T-helper 2 cell treated with Interferon-gamma antibody and Interleukin-4, amounts not matched to agents 100 ng/mL and 5 ng/mL, for 36 hours (primary cell): ENCODE measurements around the gene CGA. TPM values are rescaled to one million over a fixed set of nuclear protein-coding genes. Genes with fewer than 3 reads are reported as not detected.

Source experiments
- total RNA-seq: library from RNA; stranded (reverse); gene quantifications from 2 replicates; pipeline ENCODE4 v1.2.3, GENCODE V29; 2022

Gene CGA
- total RNA-seq, 1 donor from 2014 or later, result not detected

Other genes starting within 250 kb of the CGA start
- gene HTR1E, start 157.6 kb downstream of the CGA start, total RNA-seq, result not detected in 2 replicates
- gene ZNF292, start 60.5 kb upstream of the CGA start, total RNA-seq, result 48.2 and 50.9 TPM in 2 replicates
- 7.3 and 9.1 TPM in 2 replicates for gene SMIM8, start 227.5 kb upstream of the CGA start, total RNA-seq
- gene GJB7, start 234.2 kb upstream of the CGA start, total RNA-seq, result not detected in 2 replicates
- gene C6orf163, start 249.7 kb upstream of the CGA start, total RNA-seq, result 1.3 and 2.2 TPM in 2 replicates